Esophagus muscularis mucosa (tissue), 4 donors: ENCODE measurements around the gene AKR1C4. TPM values are rescaled to one million over a fixed set of nuclear protein-coding genes. Genes with fewer than 3 reads are reported as not detected.
"Not testable (repeated sequence)": the region's sequence is repeated elsewhere in the genome, so short reads cannot be mapped to it uniquely, and the experiment has no call there.

Experiments used
- DNase-seq: peaks from one replicate; pipeline ENCODE4 v3.0.0-alpha.2; 2017; ENCODE audit errors: extremely low spot score
- H3K27ac ChIP-seq, 4 donors: fragments of 200-600 bp; sonication (generic); replicated peaks in 1 of 4; 1 replicate in 3 of 4; 2 replicates in 1 of 4; pipeline ENCODE4 v1.5.1; 2016 to 2019; ENCODE audit warnings: mild to moderate bottlenecking in 1 of 4
- H3K27me3 ChIP-seq, 4 donors: fragments of 200-600 bp; sonication (generic); one replicate each; pipeline versions ENCODE4 v1.5.1 to v1.6.0; 2016 to 2019
- H3K36me3 ChIP-seq, 4 donors: fragments of 200-600 bp; sonication (generic); one replicate each; pipeline ENCODE4 v1.5.1; 2016 to 2019
- H3K4me1 ChIP-seq, 4 donors: fragments of 200-600 bp; sonication (generic); one replicate each; pipeline ENCODE4 v1.5.1; 2016 to 2019
- H3K4me3 ChIP-seq, 4 donors: fragments of 200-600 bp; sonication (generic); 1 replicate in 2 of 4; 2 replicates in 2 of 4; pipeline ENCODE4 v1.5.1; 2016 to 2019; ENCODE audit warnings: mild to moderate bottlenecking in 4 of 4, moderate library complexity in 1 of 4
- H3K9me3 ChIP-seq, 4 donors: fragments of 200-600 bp; sonication (generic); 1 replicate in 3 of 4; 2 replicates in 1 of 4; pipeline ENCODE4 v1.5.1; 2016 to 2019
- CTCF ChIP-seq, 3 experiments: fragments of 200-600 bp in 2 of 3; fragments of 450-650 bp in 1 of 3; sonication (generic) in 2 of 3; IDR thresholded peaks; one replicate each; pipeline ENCODE4 v1.5.1; 2017 to 2019; ENCODE audit warnings: antibody characterized with exemption in 3 of 3, mild to moderate bottlenecking in 2 of 3, moderate library complexity in 1 of 3
- EP300 ChIP-seq: sonication (generic); formaldehyde crosslinking; IDR thresholded peaks from one replicate; pipeline ENCODE4 v1.6.1; 2017; ENCODE audit warnings: antibody characterized with exemption
- POLR2A ChIP-seq: fragments of 450-650 bp; IDR thresholded peaks from one replicate; pipeline ENCODE4 v1.6.1; 2017; ENCODE audit warnings: antibody characterized with exemption, moderate library complexity, mild to moderate bottlenecking, low read depth
- POLR2AphosphoS5 ChIP-seq, 2 donors: sonication (generic); formaldehyde crosslinking; IDR thresholded peaks; one replicate each; pipeline ENCODE4 v1.6.1; 2017; ENCODE audit warnings: antibody characterized with exemption in 2 of 2
- WGBS: methylation state at CpG from one replicate; pipeline ENCODE4 v1.1.5; 2018; 5-methylcytosine and 5-hydroxymethylcytosine counted together
- intact Hi-C: fragments of 100-400 bp; cut with DNase I; formaldehyde crosslinking; loops from one replicate; pipeline ENCODE4 v1.15.1; 2023
- total RNA-seq, 4 donors: library from RNA; depleted of rRNA; stranded (reverse); fragments of >200 nt; gene quantifications; one replicate each; pipeline versions ENCODE4 v1.1.0 to v1.2.1, GENCODE V29; 2016

Gene AKR1C4
- total RNA-seq, 4 donors from 2014 or later = not detected

- H3K27ac ChIP-seq = no peak overlapping the region
- no peak overlapping the region for H3K4me3 ChIP-seq
- TF ChIP-seq EP300 (no peak), POLR2A (no peak), CTCF (IDR thresholded peaks at IDR 0.05) (no peak), POLR2AphosphoS5 (IDR thresholded peaks at IDR 0.05) (no peak)
- H3K36me3 ChIP-seq = no peaks in the 10 kb centered on the region
- no peaks in the 10 kb centered on the region for H3K4me1 ChIP-seq
- DNase-seq = no peak
- H3K27me3 ChIP-seq = no peaks in the 10 kb centered on the region
- intact Hi-C loops = no loop called here
- H3K9me3 ChIP-seq = peaks cover 0 to 1% (median 0%) of the 10 kb centered on the region in 4 donors
- 83% methylated on average over 1 of the region's 1 CpG for WGBS
Observed at GRCh38 chr10:5242585-5242984, 45.9 kb downstream of the AKR1C4 start.

- no peaks in the 10 kb centered on the region for H3K27me3 ChIP-seq
- H3K4me3 ChIP-seq = no peak overlapping the region
- H3K27ac ChIP-seq = no peak overlapping the region
- no peaks in the 10 kb centered on the region for H3K4me1 ChIP-seq
- no peak for TF ChIP-seq POLR2AphosphoS5 (IDR thresholded peaks at IDR 0.05)
- no peak for TF ChIP-seq CTCF (IDR thresholded peaks at IDR 0.05)
- no peak for TF ChIP-seq POLR2A
- TF ChIP-seq EP300 = no peak
- intact Hi-C loops = no loop called here
- H3K9me3 ChIP-seq = no peaks in the 10 kb centered on the region
- DNase-seq = no peak
- 74% methylated on average over 1 of the region's 1 CpG for WGBS
- no peaks in the 10 kb centered on the region for H3K36me3 ChIP-seq
Observed at GRCh38 chr10:5243521-5243987, 46.9 kb downstream of the AKR1C4 start.

- H3K27me3 ChIP-seq = peaks cover 0 to 5% (median 0%) of the 10 kb centered on the region in 4 donors
- H3K9me3 ChIP-seq = no peaks in the 10 kb centered on the region
- intact Hi-C loops = no loop called here
- no peak for DNase-seq
- WGBS = 70% methylated on average over 8 of the region's 8 CpGs
- H3K4me1 ChIP-seq = no peaks in the 10 kb centered on the region
- TF ChIP-seq CTCF (IDR thresholded peaks at IDR 0.05) (no peak), POLR2AphosphoS5 (IDR thresholded peaks at IDR 0.05) (no peak), EP300 (no peak), POLR2A (no peak)
- H3K4me3 ChIP-seq = no peak overlapping the region
- H3K36me3 ChIP-seq = no peaks in the 10 kb centered on the region
- H3K27ac ChIP-seq = no peak overlapping the region
Observed at GRCh38 chr10:5252177-5253037, 55.8 kb downstream of the AKR1C4 start.

GRCh38 chr10:5254488-5254887 is 57.9 kb downstream of the AKR1C4 start:
- no peaks in the 10 kb centered on the region for H3K36me3 ChIP-seq
- no peak overlapping the region for H3K27ac ChIP-seq
- no peaks in the 10 kb centered on the region for H3K9me3 ChIP-seq
- no peaks in the 10 kb centered on the region for H3K4me1 ChIP-seq
- DNase-seq = no peak
- intact Hi-C loops = no loop called here
- 89% methylated on average over 4 of the region's 4 CpGs for WGBS
- peaks cover 0 to 5% (median 0%) of the 10 kb centered on the region in 4 donors for H3K27me3 ChIP-seq
- H3K4me3 ChIP-seq = no peak overlapping the region
- TF ChIP-seq POLR2AphosphoS5 (IDR thresholded peaks at IDR 0.05) (no peak), CTCF (IDR thresholded peaks at IDR 0.05) (no peak), EP300 (no peak), POLR2A (no peak)

- intact Hi-C loops, H3K9me3 ChIP-seq, H3K4me3 ChIP-seq, H3K27me3 ChIP-seq, DNase-seq, H3K27ac ChIP-seq, H3K36me3 ChIP-seq, H3K4me1 ChIP-seq: not testable (repeated sequence)
- WGBS = 79% methylated on average over 3 of the region's 3 CpGs
Observed at GRCh38 chr10:5257768-5258167, 61.1 kb downstream of the AKR1C4 start.
